HL-60 (cell line): ENCODE data around the gene CERS1.

Source experiments
- DNase-seq, 2 experiments: peaks; one replicate each; pipeline ENCODE4 v3.0.0-alpha.2; 2010 to 2020; ENCODE audit warnings: low read depth in 1 of 2, low spot score in 1 of 2
- H3K27ac ChIP-seq: fragments of 250-450 bp; sonication (Bioruptor Pico); replicated peaks from 2 replicates; pipeline ENCODE4 v1.5.1; 2020; ENCODE audit warnings: mild to moderate bottlenecking, moderate library complexity
- H3K27me3 ChIP-seq: fragments of 250-450 bp; sonication (Bioruptor Pico); 2 replicates; pipeline ENCODE4 v1.5.1; 2021; ENCODE audit warnings: mild to moderate bottlenecking, moderate library complexity; ENCODE audit not compliant: insufficient read depth, poor library complexity, severe bottlenecking
- H3K4me3 ChIP-seq: replicated peaks from 2 replicates; pipeline ENCODE4 v1.5.1; 2011; ENCODE audit warnings: mild to moderate bottlenecking, control low read depth, low read length; ENCODE audit not compliant: insufficient read depth
- GABPA ChIP-seq: IDR thresholded peaks from 2 replicates; pipeline ENCODE4 v1.6.1; 2012; ENCODE audit warnings: low read depth
- POLR2AphosphoS5 ChIP-seq: IDR thresholded peaks from 2 replicates; pipeline ENCODE4 v1.6.1; 2012; ENCODE audit warnings: low read depth
- SPI1 ChIP-seq: IDR thresholded peaks from 2 replicates; pipeline ENCODE4 v1.6.1; 2012; ENCODE audit warnings: low read depth, mild to moderate bottlenecking, borderline replicate concordance
- TF ChIP-seq, protein P1 (sequence below): IDR thresholded peaks from one replicate; pipeline ENCODE4 v1.5.1; 2011; ENCODE audit warnings: low read length, control low read depth, inconsistent platforms; ENCODE audit not compliant: insufficient read depth
- TF ChIP-seq, protein P2 (sequence below): IDR thresholded peaks from 2 replicates; pipeline ENCODE4 v1.6.1; 2012; ENCODE audit warnings: low read depth; ENCODE audit not compliant: insufficient replicate concordance

The CERS1 gene

DNA sequence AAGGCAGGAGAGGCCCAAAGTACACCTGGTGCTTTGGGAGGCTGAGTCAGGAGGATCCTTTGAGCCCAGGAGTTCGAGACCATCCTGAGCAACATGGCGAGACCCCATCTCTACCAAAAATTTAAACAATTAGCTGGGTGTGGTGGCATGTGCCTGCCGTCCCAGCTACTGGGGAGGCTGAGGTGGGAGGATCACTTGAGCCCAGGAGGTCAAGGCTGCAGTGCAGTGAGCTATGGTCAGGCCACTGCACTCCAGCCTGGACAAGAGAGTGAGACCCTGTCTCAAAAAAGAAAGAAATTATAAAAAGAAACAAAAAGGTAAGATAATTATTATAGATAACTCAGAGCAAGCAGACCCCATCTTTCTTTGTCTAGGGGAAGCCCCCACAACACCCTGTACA is 43.2 kb upstream of the CERS1 start:
- Histone ChIP-seq H3K4me3 (peak overlapping the region; percentile 85), H3K27ac (no peak overlapping the region), H3K27me3 (peaks cover 3% of the 10 kb centered on the region)
- DNase-seq = no peak
- TF ChIP-seq POLR2AphosphoS5 (no peak), SPI1 (no peak), GABPA (no peak)
- TF ChIP-seq, protein P1, sequence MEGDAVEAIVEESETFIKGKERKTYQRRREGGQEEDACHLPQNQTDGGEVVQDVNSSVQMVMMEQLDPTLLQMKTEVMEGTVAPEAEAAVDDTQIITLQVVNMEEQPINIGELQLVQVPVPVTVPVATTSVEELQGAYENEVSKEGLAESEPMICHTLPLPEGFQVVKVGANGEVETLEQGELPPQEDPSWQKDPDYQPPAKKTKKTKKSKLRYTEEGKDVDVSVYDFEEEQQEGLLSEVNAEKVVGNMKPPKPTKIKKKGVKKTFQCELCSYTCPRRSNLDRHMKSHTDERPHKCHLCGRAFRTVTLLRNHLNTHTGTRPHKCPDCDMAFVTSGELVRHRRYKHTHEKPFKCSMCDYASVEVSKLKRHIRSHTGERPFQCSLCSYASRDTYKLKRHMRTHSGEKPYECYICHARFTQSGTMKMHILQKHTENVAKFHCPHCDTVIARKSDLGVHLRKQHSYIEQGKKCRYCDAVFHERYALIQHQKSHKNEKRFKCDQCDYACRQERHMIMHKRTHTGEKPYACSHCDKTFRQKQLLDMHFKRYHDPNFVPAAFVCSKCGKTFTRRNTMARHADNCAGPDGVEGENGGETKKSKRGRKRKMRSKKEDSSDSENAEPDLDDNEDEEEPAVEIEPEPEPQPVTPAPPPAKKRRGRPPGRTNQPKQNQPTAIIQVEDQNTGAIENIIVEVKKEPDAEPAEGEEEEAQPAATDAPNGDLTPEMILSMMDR = no peak
- TF ChIP-seq, protein P2, sequence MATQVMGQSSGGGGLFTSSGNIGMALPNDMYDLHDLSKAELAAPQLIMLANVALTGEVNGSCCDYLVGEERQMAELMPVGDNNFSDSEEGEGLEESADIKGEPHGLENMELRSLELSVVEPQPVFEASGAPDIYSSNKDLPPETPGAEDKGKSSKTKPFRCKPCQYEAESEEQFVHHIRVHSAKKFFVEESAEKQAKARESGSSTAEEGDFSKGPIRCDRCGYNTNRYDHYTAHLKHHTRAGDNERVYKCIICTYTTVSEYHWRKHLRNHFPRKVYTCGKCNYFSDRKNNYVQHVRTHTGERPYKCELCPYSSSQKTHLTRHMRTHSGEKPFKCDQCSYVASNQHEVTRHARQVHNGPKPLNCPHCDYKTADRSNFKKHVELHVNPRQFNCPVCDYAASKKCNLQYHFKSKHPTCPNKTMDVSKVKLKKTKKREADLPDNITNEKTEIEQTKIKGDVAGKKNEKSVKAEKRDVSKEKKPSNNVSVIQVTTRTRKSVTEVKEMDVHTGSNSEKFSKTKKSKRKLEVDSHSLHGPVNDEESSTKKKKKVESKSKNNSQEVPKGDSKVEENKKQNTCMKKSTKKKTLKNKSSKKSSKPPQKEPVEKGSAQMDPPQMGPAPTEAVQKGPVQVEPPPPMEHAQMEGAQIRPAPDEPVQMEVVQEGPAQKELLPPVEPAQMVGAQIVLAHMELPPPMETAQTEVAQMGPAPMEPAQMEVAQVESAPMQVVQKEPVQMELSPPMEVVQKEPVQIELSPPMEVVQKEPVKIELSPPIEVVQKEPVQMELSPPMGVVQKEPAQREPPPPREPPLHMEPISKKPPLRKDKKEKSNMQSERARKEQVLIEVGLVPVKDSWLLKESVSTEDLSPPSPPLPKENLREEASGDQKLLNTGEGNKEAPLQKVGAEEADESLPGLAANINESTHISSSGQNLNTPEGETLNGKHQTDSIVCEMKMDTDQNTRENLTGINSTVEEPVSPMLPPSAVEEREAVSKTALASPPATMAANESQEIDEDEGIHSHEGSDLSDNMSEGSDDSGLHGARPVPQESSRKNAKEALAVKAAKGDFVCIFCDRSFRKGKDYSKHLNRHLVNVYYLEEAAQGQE = no peak

DNA sequence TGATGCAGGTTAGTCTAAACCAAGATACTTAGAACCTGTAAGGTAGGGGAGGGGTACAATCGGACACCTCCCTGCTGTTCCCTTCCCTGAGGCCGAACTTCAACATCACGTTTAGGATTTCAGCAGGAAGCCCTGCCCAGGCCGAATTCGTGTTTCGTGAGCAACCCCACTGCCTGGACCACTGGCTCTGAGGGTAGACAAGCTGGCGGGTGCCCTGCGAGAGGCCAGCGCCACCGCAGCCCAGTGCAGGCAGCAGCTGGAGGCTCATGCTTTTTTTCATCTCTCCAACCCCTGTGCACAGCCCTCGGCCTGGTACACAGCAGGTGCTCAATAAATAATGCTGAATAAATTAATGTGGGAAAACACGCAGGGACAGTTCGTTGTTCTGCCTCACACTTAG is 37.3 kb upstream of the CERS1 start:
- H3K4me3 ChIP-seq = no peak overlapping the region
- no peak for DNase-seq
- H3K27ac ChIP-seq = no peak overlapping the region
- TF ChIP-seq, protein P1 = no peak
- no peak for TF ChIP-seq SPI1
- TF ChIP-seq POLR2AphosphoS5 = no peak
- TF ChIP-seq, protein P2 = no peak
- TF ChIP-seq GABPA = no peak
- H3K27me3 ChIP-seq = no peaks in the 10 kb centered on the region

DNA sequence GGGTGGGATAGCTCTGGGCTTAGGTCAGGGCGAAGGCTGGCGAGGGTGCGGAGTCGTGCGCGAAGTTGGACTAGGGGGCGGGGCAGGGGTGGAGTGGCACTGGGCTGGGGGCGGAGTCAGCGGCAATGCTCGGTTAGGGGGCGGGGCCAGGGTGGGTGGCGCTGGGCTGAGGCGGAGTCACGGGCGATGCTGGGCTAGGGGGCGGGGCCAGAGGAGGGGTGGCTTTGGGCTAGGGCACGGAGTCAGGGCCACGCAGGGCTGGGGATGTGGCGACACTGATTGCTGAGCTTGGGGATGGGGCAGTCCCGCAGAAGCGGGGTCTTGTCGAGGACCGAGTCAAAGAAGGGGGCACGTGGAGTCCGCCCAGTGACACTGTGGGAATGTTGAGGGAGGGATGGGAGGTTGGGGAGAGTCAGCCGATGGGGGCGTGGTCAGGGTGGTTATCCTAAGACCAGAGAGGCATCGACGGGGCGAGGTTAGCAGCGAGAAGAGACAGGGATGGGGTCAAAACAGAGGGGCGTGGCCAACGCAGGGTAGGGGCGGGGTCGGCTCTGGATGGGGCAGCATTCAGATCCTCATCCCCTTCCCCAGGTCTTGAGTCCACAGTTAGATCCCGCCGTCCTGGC is 36.4 kb upstream of the CERS1 start:
- no peak overlapping the region for H3K27ac ChIP-seq
- TF ChIP-seq POLR2AphosphoS5 = no peak
- no peak for TF ChIP-seq SPI1
- TF ChIP-seq, protein P1 = no peak
- H3K4me3 ChIP-seq = no peak overlapping the region
- H3K27me3 ChIP-seq = no peaks in the 10 kb centered on the region
- DNase-seq = peak in 1 of 2 experiments; percentile 37

DNA sequence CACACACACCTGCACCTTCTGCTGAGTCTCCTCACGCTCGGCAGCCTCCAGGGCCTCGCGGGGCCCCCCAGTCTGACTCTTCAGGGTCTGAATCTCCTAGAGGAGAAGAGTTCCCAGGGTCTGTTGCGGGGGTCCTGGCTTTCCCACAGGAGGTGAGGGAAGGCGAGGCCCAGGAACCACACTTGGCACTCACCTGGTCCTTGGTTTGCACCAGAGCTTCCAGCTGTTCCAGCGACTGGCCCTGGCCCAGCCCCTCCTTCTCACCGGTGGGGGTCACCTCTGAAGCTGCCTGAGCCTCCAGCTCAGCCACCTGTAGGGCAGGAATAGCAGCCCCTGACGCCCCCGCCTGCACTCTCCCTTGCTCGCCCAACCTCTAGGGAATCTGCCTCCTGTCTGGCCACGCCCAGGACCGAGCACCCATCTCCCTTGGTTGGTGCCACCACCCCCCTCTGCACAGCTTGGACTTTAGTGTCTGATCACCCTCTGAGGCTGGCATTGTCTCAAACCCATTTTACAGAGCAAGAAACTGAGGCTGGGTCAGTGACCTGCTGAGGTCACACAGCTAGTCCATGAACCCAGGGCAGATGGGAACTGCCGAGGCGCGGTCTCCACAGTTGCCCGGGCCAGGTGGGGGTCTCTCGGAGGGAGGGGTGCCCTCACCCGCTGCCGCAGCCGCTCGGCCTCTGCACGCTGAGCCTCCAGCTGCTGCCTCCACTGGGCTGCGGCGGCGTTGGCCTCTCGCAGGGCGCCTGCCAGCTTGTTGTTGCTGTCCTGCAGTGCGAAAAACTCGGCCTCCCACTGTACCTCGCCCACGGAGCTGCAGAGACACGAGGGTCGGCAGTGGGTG is 35.6 kb upstream of the CERS1 start:
- no peak for DNase-seq
- no peak overlapping the region for H3K27ac ChIP-seq
- no peaks in the 10 kb centered on the region for H3K27me3 ChIP-seq
- no peak overlapping the region for H3K4me3 ChIP-seq
- TF ChIP-seq POLR2AphosphoS5 (no peak), SPI1 (no peak), GABPA (no peak)
- TF ChIP-seq, protein P1 = no peak
- TF ChIP-seq, protein P2 = no peak
